Smooth muscle cell (in vitro differentiated cells): ENCODE measurements around the gene PTK7. TPM values are rescaled to one million over a fixed set of nuclear protein-coding genes. Genes with fewer than 3 reads are reported as not detected.

ENCODE experiments used
- DNase-seq: peaks from one replicate; lab custom pipeline; 2025; ENCODE audit not compliant: unreplicated experiment; lab: John Stamatoyannopoulos, UW
- H2AFZ ChIP-seq: fragments of 200-600 bp; sonication (generic); 2 replicates; pipeline ENCODE4 v1.6.0; 2016; ENCODE audit warnings: antibody characterized with exemption, low read depth, mild to moderate bottlenecking
- H3F3A ChIP-seq: fragments of 200-600 bp; sonication (generic); 2 replicates; pipeline ENCODE4 v1.6.0; 2017; ENCODE audit warnings: antibody characterized with exemption, low read depth
- H3K27ac ChIP-seq: fragments of 200-600 bp; sonication (generic); 2 replicates; pipeline ENCODE4 v1.5.1; 2016; ENCODE audit warnings: low read depth, mild to moderate bottlenecking
- H3K27me3 ChIP-seq: fragments of 200-600 bp; sonication (generic); 2 replicates; pipeline ENCODE4 v1.6.1; 2016; ENCODE audit warnings: low read depth, mild to moderate bottlenecking
- H3K36me3 ChIP-seq: fragments of 200-600 bp; sonication (generic); 2 replicates; pipeline ENCODE4 v1.5.1; 2016; ENCODE audit warnings: low read depth
- H3K4me1 ChIP-seq: fragments of 200-600 bp; sonication (generic); 2 replicates; pipeline ENCODE4 v1.5.1; 2016; ENCODE audit warnings: low read depth
- H3K4me2 ChIP-seq: fragments of 200-600 bp; sonication (generic); 2 replicates; pipeline ENCODE4 v1.6.0; 2016; ENCODE audit warnings: mild to moderate bottlenecking
- H3K4me3 ChIP-seq: fragments of 200-600 bp; sonication (generic); 2 replicates; pipeline ENCODE4 v1.5.1; 2016; ENCODE audit warnings: mild to moderate bottlenecking
- H3K79me2 ChIP-seq: fragments of 200-600 bp; sonication (generic); 2 replicates; pipeline ENCODE4 v1.6.0; 2016; ENCODE audit warnings: low read depth, mild to moderate bottlenecking
- H3K9ac ChIP-seq: fragments of 200-600 bp; sonication (generic); 2 replicates; pipeline ENCODE4 v1.6.0; 2016; ENCODE audit warnings: low read depth
- H3K9me3 ChIP-seq: fragments of 200-600 bp; sonication (generic); replicated peaks from 2 replicates; pipeline ENCODE4 v1.5.1; 2016; ENCODE audit warnings: low read depth
- H4K20me1 ChIP-seq: fragments of 200-600 bp; sonication (generic); 2 replicates; pipeline ENCODE4 v1.6.0; 2016; ENCODE audit warnings: low read depth
- WGBS: methylation state at CpG from one replicate; pipeline ENCODE4 v1.1.7; 2016; ENCODE audit warnings: low lambda C conversion rate; 5-methylcytosine and 5-hydroxymethylcytosine counted together
- polyA plus RNA-seq: library from polyadenylated mRNA; unstranded; fragments of >200 nt; fragmentation: Nextera tagmentation; extraction: Ambion mirVana; gene quantifications from 2 replicates; pipeline ENCODE4 v1.2.1, GENCODE V29; 2016
- total RNA-seq: library from RNA; depleted of rRNA; stranded (reverse); fragments of >200 nt; gene quantifications from 2 replicates; pipeline ENCODE4 v1.2.3, GENCODE V29; 2014
- TF ChIP-seq, protein P1 (sequence below): fragments of 200-600 bp; sonication (generic); IDR thresholded peaks from 2 replicates; pipeline ENCODE4 v1.5.1; 2017; ENCODE audit warnings: borderline replicate concordance, mild to moderate bottlenecking, antibody characterized with exemption; ENCODE audit not compliant: insufficient read depth, poor library complexity, severe bottlenecking

PTK7 gene
- total and polyA plus RNA-seq, 2 experiments from 2014 or later, result 376 to 598 TPM

- Histone ChIP-seq H3K9me3 (no peaks in the 10 kb centered on the region), H3F3A (peaks cover 44% of the 10 kb centered on the region), H3K36me3 (peaks cover 4% of the 10 kb centered on the region), H3K27me3 (no peaks in the 10 kb centered on the region), H3K4me2 (peak overlapping the region; percentile 98), H3K79me2 (peaks cover 53% of the 10 kb centered on the region), H3K9ac (peak overlapping the region; percentile 89), H3K27ac (peak overlapping the region; percentile 98), H2AFZ (no peak overlapping the region), H3K4me1 (peaks cover 19% of the 10 kb centered on the region), H4K20me1 (peaks cover 28% of the 10 kb centered on the region), H3K4me3 (peak overlapping the region; percentile 94)
- TF ChIP-seq, protein P1, sequence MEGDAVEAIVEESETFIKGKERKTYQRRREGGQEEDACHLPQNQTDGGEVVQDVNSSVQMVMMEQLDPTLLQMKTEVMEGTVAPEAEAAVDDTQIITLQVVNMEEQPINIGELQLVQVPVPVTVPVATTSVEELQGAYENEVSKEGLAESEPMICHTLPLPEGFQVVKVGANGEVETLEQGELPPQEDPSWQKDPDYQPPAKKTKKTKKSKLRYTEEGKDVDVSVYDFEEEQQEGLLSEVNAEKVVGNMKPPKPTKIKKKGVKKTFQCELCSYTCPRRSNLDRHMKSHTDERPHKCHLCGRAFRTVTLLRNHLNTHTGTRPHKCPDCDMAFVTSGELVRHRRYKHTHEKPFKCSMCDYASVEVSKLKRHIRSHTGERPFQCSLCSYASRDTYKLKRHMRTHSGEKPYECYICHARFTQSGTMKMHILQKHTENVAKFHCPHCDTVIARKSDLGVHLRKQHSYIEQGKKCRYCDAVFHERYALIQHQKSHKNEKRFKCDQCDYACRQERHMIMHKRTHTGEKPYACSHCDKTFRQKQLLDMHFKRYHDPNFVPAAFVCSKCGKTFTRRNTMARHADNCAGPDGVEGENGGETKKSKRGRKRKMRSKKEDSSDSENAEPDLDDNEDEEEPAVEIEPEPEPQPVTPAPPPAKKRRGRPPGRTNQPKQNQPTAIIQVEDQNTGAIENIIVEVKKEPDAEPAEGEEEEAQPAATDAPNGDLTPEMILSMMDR, result no peak
- 1% methylated on average over 37 of the region's 46 CpGs for WGBS
- peak; percentile 23 for DNase-seq
Observed at GRCh38 chr6:43172104-43173007, 96.2 kb downstream of the PTK7 start.

- TF ChIP-seq, protein P1, result no peak
- Histone ChIP-seq H4K20me1 (peaks cover 28% of the 10 kb centered on the region), H3K4me1 (peaks cover 19% of the 10 kb centered on the region), H3K9me3 (no peaks in the 10 kb centered on the region), H2AFZ (no peak overlapping the region), H3K4me3 (peak overlapping the region; percentile 94), H3K9ac (peak overlapping the region; percentile 89), H3K27ac (peak overlapping the region; percentile 98), H3K4me2 (peak overlapping the region; percentile 98), H3K27me3 (no peaks in the 10 kb centered on the region), H3K36me3 (peaks cover 4% of the 10 kb centered on the region), H3F3A (peaks cover 33% of the 10 kb centered on the region), H3K79me2 (peaks cover 53% of the 10 kb centered on the region)
- WGBS, result 34% methylated on average over 11 of the region's 11 CpGs
- no peak for DNase-seq
Observed at GRCh38 chr6:43173591-43174262, 97.6 kb downstream of the PTK7 start.

DNA sequence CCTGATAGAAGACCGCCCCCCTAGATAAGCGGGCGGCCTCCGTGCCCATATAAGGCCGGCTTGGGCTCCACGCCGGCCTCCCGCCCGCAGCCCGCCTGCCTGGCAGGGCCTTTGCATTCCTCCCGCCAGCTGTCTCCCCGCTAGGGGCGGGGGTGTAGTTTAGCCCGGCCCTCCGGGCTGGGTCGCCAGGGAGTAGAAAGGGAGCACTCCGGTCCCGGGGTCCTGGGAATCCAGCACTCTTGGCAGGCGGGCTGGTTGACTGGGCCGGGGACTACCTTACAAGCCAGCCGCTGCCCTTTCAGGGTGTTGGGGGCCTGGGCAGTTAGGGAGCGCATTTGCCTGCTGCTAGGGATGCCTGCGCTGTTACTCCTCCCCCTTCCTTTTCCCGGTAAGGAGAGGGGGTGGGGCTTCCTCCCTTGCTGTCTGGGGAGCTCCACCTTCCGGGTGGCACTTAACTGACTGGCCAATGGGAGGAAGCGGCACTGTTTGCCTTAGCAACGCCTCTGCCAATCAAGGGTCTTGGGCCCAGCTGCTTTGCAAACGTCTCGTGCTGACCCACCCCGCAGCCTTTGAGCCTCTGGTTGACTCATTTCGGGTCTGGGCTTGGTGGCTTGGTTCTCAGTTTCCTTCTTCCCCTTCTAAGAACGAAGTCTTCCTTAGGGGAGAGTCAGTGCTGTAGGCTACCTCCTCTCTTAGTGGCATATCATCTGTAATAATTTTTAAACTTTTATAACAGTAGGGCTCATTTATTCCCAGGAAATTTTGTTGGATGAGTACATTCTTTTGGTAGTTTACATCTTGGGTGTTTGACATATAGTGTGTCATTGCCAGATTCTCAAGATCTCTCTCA is 98.4 kb downstream of the PTK7 start:
- Histone ChIP-seq H3K9ac (peak overlapping the region; percentile 89), H3K27me3 (no peaks in the 10 kb centered on the region), H4K20me1 (peaks cover 28% of the 10 kb centered on the region), H3K4me1 (peaks cover 19% of the 10 kb centered on the region), H3K4me3 (peak overlapping the region; percentile 94), H3F3A (peaks cover 27% of the 10 kb centered on the region), H3K9me3 (no peaks in the 10 kb centered on the region), H3K4me2 (peak overlapping the region; percentile 98), H3K36me3 (peaks cover 4% of the 10 kb centered on the region), H3K79me2 (peaks cover 53% of the 10 kb centered on the region), H3K27ac (peak overlapping the region; percentile 98), H2AFZ (no peak overlapping the region)
- WGBS, result under 1% methylated on average over 24 of the region's 32 CpGs
- DNase-seq, result peak; percentile 98
- TF ChIP-seq, protein P1, result no peak
